ENCODE data around the gene PDLIM1.

Gene PDLIM1

GRCh38 chr10:95290461-95291364, at the start of gene PDLIM1:
Gene PDLIM1 (minus strand): TSS chr10:95291003. CDS start chr10:95290915, 88 bp downstream.
- H3K4me3 ChIP-seq (ENCODE audit: low read depth, low read length), result peak within 1 kb of the TSS; percentile 90
- TF ChIP-seq, protein P1, sequence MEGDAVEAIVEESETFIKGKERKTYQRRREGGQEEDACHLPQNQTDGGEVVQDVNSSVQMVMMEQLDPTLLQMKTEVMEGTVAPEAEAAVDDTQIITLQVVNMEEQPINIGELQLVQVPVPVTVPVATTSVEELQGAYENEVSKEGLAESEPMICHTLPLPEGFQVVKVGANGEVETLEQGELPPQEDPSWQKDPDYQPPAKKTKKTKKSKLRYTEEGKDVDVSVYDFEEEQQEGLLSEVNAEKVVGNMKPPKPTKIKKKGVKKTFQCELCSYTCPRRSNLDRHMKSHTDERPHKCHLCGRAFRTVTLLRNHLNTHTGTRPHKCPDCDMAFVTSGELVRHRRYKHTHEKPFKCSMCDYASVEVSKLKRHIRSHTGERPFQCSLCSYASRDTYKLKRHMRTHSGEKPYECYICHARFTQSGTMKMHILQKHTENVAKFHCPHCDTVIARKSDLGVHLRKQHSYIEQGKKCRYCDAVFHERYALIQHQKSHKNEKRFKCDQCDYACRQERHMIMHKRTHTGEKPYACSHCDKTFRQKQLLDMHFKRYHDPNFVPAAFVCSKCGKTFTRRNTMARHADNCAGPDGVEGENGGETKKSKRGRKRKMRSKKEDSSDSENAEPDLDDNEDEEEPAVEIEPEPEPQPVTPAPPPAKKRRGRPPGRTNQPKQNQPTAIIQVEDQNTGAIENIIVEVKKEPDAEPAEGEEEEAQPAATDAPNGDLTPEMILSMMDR (IDR thresholded peaks at IDR 0.05; ENCODE audit: low read depth, low read length), result no peak; the same call in 1 of the 2 replicates

- H3K4me3 ChIP-seq (ENCODE audit: low read depth, low read length), result no peak overlapping the region
- TF ChIP-seq, protein P1 (IDR thresholded peaks at IDR 0.05; ENCODE audit: low read depth, low read length), result no peak
Measured at GRCh38 chr10:95339863-95340262, 49.1 kb upstream of the PDLIM1 start.

- TF ChIP-seq, protein P1 (IDR thresholded peaks at IDR 0.05; ENCODE audit: low read depth, low read length), result no peak
- H3K4me3 ChIP-seq (ENCODE audit: low read depth, low read length), result no peak overlapping the region
Measured at GRCh38 chr10:95337423-95338160, 46.8 kb upstream of the PDLIM1 start.

GRCh38 chr10:95336702-95337101, 45.9 kb upstream of the PDLIM1 start:
- TF ChIP-seq, protein P1 (IDR thresholded peaks at IDR 0.05; ENCODE audit: low read depth, low read length), result no peak
- H3K4me3 ChIP-seq (ENCODE audit: low read depth, low read length), result no peak overlapping the region

DNA sequence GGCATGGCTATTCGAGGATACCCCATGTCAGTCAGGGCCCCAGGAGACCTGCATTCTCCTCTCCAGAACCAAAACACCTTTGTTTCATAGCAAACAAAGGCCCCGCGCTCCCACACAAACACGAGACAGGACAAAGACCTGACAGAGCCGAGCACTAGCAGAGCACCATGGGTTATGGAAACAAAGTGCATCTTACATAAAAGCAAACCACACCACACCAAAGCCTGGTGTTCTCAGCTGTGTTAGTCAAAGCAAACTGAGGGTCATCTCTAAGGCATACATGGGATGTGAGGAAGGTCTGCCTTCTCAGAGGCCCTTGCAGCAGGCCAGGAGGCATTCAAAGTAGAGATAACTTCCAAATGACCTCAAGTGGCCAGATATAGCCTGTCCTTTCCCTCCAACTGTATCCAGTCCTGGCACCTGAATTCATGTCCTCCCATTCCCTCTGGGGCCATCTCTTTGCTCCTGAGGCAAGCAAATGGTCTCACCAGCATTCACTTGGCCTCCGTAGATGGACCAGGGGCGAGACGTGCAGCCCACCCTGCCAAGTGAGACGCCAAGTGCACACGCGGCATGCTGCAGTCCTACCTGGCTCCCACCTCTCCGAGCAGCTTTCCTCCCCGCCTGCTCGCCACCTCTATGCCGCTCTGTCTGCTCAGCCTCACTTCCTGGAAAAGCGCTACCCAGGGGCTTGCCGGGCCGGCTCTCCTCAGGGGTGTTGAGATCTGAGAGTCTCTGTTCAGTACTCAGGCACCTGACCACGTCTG, 45.3 kb upstream of the PDLIM1 start:
- TF ChIP-seq, protein P1 (IDR thresholded peaks at IDR 0.05; ENCODE audit: low read depth, low read length), result no peak
- H3K4me3 ChIP-seq (ENCODE audit: low read depth, low read length), result no peak overlapping the region

GRCh38 chr10:95334805-95335144, 44.0 kb upstream of the PDLIM1 start:
- TF ChIP-seq, protein P1 (IDR thresholded peaks at IDR 0.05; ENCODE audit: low read depth, low read length), result no peak
- no peak overlapping the region for H3K4me3 ChIP-seq (ENCODE audit: low read depth, low read length)

All from WI38 (cell line).